ENCODE results near the gene SLC7A8. TPM values are rescaled to one million over a fixed set of nuclear protein-coding genes. Genes with fewer than 3 reads are reported as not detected.

SLC7A8 gene
- total and polyA plus RNA-seq, 7 experiments from 2014 or later = 0.36 to 7.7 (median 2.5) TPM

DNA sequence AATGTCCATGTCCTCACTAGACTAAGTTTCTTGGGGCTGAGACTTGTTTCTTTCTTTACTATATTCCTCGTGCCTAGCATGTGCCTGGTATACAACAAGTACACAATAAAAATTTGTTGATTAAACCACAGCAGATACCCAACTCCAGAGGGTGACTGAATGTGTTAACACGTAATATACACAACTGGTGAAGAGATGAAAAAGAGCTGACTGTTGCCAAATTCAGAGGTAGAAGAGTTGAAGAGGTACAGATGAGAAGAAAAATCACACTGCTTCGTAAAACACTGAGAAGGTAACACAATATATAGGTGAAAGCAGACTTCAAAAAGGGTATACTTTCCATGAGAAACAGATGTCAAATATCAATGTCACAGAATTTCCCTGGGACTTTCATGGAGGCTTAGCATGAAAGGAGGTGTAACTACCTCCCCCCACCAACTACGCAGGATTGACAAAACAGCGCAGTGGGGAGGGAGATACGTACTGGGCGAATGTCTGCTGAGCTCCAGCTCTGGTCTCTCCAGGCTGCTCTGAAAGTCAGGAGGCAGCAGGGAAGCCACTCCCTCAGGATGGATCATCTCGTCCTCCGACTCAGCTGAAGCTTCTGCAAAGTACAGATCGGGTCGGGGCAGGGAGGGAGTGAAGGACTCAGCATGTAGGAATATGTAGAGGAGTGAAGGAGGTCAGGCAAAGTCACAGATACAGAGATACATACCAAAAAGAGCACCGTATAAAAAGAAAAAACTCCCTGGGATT lies 93.8 kb downstream of the SLC7A8 start:
- Mint-ChIP-seq H3K27me3 (no peaks in the 10 kb centered on the region), H3K4me3 (no peak overlapping the region), H3K27ac (peak overlapping the region in 3 of 9 donors; percentile 18 to 57 (median 23)), H3K9me3 (peaks cover 0 to 1% (median 0%) of the 10 kb centered on the region in 11 donors), H3K36me3 (peaks cover 16 to 45% (median 31%) of the 10 kb centered on the region in 5 donors), H3K4me1 (peaks cover 24 to 59% (median 47%) of the 10 kb centered on the region in 7 donors)
- ATAC-seq (no peak), DNase-seq (no peak)
- Histone ChIP-seq H3K27me3 (ENCODE audit: control insufficient read depth in 2 of 2, insufficient read depth in 2 of 2, low read length in 2 of 2) (no peaks in the 10 kb centered on the region), H3K4me3 (ENCODE audit: low read length) (no peak overlapping the region), H3K36me3 (ENCODE audit: control insufficient read depth in 2 of 3, insufficient read depth in 3 of 3, low read length in 3 of 3) (peaks cover 14 to 71% (median 43%) of the 10 kb centered on the region in 3 experiments), H3K27ac (ENCODE audit: low read depth, low read length) (no peak overlapping the region), H3K9me3 (ENCODE audit: control insufficient read depth in 2 of 3, low read length in 3 of 3) (no peaks in the 10 kb centered on the region), H3K4me1 (ENCODE audit: control insufficient read depth in 2 of 2, insufficient read depth in 2 of 2, low read length in 2 of 2) (peaks cover 12 to 14% of the 10 kb centered on the region in 2 donors)
- intact Hi-C loops (cut with micrococcal nuclease) = loop anchor here (10.0 kb wide), 3 partner anchors 465 to 1055 kb away; partner anchors contain the start of genes DCAF11 (in 2 of the 2), NRL (in 2 of the 2), EMC9 (in 1 of the 2) and PSME2 (in 1 of the 2)
- POLR2A ChIA-PET = interaction anchor here (0.6 to 3.6 kb wide), 2 partner anchors 13 to 30 kb away, joined by 3 to 20 read pairs; no protein-coding TSS in a partner anchor
- CTCF ChIA-PET = interaction anchor here (1.2 to 1.8 kb wide), 4 partner anchors 8 to 31 kb away, joined by 3 to 5 read pairs (median 4); no protein-coding TSS in a partner anchor

DNA sequence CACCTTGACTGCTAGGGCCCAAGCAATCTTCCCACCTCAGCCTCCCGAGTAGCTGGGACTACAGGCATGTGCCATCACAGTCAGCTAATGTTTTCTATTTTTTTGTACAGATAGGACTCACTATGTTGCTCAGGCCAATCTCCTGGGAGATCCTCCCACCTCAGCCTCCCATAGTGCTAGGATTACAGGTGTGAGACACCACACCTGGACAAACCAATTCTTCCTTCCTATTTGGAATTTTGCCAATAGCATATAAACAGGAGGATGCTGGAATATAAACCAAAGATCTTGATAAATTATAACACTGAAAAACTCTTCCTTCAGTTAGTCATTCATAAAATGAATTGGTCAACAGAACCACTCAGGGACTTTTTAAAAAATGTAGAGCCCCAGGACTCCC lies 96.9 kb downstream of the SLC7A8 start:
- H3K36me3 ChIP-seq (ENCODE audit: control insufficient read depth in 2 of 3, insufficient read depth in 3 of 3, low read length in 3 of 3) = peaks cover 22 to 90% (median 39%) of the 10 kb centered on the region in 3 experiments
- Mint-ChIP-seq H3K9me3 (peaks cover 0 to 1% (median 0%) of the 10 kb centered on the region in 11 donors), H3K4me3 (no peak overlapping the region), H3K27ac (peak overlapping the region in 4 of 9 donors; percentile 18 to 85 (median 37)), H3K4me1 (peaks cover 11 to 47% (median 43%) of the 10 kb centered on the region in 7 donors), H3K36me3 (peaks cover 12 to 37% (median 27%) of the 10 kb centered on the region in 5 donors), H3K27me3 (no peaks in the 10 kb centered on the region)
- no peaks in the 10 kb centered on the region for H3K27me3 ChIP-seq (ENCODE audit: control insufficient read depth in 2 of 2, insufficient read depth in 2 of 2, low read length in 2 of 2)
- ATAC-seq = no peak
- peak overlapping the region; percentile 2 for H3K27ac ChIP-seq (ENCODE audit: low read depth, low read length)
- intact Hi-C loops (cut with micrococcal nuclease) = loop anchor here in 1 of 2 donors (1.0 kb wide), 1 partner anchor 8 kb away; no protein-coding TSS in a partner anchor
- no peak overlapping the region for H3K4me3 ChIP-seq (ENCODE audit: low read length)
- ChIA-PET CTCF (interaction anchor here (0.8 to 2.9 kb wide), 6 partner anchors 8 to 91 kb away, joined by 3 to 11 read pairs (median 4); partner anchors contain the start of genes ACIN1 and C14orf119), POLR2A (interaction anchor here (0.6 to 2.3 kb wide), 4 partner anchors 8 to 46 kb away, joined by 3 to 14 read pairs (median 4); partner anchors contain the start of genes ACIN1 and C14orf119)
- no peak for DNase-seq
- no peaks in the 10 kb centered on the region for H3K9me3 ChIP-seq (ENCODE audit: control insufficient read depth in 2 of 3, low read length in 3 of 3)
- H3K4me1 ChIP-seq (ENCODE audit: control insufficient read depth in 2 of 2, insufficient read depth in 2 of 2, low read length in 2 of 2) = no peaks in the 10 kb centered on the region

DNA sequence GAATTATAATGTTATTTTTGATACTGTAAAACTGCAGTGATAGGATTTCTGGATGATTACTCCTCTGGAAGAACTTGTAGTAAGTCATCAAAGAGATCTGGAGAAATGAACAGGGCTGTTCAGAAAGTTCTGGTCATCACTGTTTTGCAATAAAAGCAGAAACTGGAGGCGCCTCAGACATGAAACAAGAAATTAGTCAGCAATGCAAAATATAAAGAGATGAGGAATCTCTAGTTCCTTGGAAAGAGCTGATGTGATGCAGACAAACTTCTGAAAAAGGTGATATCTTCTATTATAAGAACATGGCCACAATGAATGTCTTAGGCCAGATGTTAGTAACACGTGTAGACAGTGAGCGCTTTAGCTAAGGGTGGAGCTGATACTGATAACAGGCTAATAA lies 98.0 kb downstream of the SLC7A8 start:
- ChIA-PET POLR2A (interaction anchor here (1.5 to 2.3 kb wide), 2 partner anchors 9 kb away, joined by 4 to 14 read pairs; partner anchors contain the start of genes ACIN1 and C14orf119), CTCF (interaction anchor here (0.8 to 2.9 kb wide), 6 partner anchors 9 to 90 kb away, joined by 3 to 11 read pairs (median 4); partner anchors contain the start of genes ACIN1 and C14orf119)
- H3K4me3 Mint-ChIP-seq = no peak overlapping the region
- ATAC-seq (no peak), DNase-seq (no peak)
- peaks cover 0 to 1% (median 0%) of the 10 kb centered on the region in 11 donors for H3K9me3 Mint-ChIP-seq
- no peaks in the 10 kb centered on the region for H3K27me3 Mint-ChIP-seq
- H3K9me3 ChIP-seq (ENCODE audit: control insufficient read depth in 2 of 3, low read length in 3 of 3) = no peaks in the 10 kb centered on the region
- H3K27ac ChIP-seq (ENCODE audit: low read depth, low read length) = no peak overlapping the region
- intact Hi-C loops (cut with micrococcal nuclease) = no loop called here
- H3K27ac Mint-ChIP-seq = peak overlapping the region in 2 of 9 donors; percentile 8 to 57
- peaks cover 16 to 42% (median 29%) of the 10 kb centered on the region in 5 donors for H3K36me3 Mint-ChIP-seq
- no peaks in the 10 kb centered on the region for H3K27me3 ChIP-seq (ENCODE audit: control insufficient read depth in 2 of 2, insufficient read depth in 2 of 2, low read length in 2 of 2)
- H3K4me1 Mint-ChIP-seq = peaks cover 14 to 48% (median 41%) of the 10 kb centered on the region in 7 donors
- H3K36me3 ChIP-seq (ENCODE audit: control insufficient read depth in 2 of 3, insufficient read depth in 3 of 3, low read length in 3 of 3) = peaks cover 30 to 98% (median 44%) of the 10 kb centered on the region in 3 experiments
- H3K4me3 ChIP-seq (ENCODE audit: low read length) = no peak overlapping the region
- no peaks in the 10 kb centered on the region for H3K4me1 ChIP-seq (ENCODE audit: control insufficient read depth in 2 of 2, insufficient read depth in 2 of 2, low read length in 2 of 2)

DNA sequence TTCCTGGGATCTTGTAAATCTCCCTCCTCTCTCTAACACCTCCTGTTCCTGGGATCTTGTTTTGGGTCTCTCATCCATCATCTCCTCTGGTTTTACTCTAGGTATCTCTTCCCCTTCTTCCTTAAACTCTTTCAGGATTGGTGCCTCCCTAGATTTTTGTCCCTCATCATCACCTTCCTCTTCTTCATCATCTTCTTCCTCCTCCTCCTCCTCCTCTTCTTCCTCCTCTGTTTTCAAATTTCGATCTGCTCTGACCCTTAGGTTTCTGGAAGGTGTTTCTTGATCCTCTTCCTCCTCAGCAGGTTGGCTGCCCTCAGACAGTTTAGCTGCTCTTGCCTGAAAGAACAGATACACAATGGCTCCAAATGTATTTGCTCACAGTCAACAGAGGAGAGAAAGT lies 103.0 kb downstream of the SLC7A8 start:
- Mint-ChIP-seq H3K4me1 (peaks cover 5 to 21% (median 11%) of the 10 kb centered on the region in 7 donors), H3K4me3 (no peak overlapping the region), H3K27ac (peak overlapping the region in 7 of 9 donors; percentile 6 to 78 (median 45)), H3K27me3 (no peaks in the 10 kb centered on the region), H3K9me3 (no peaks in the 10 kb centered on the region), H3K36me3 (peaks cover 13 to 40% (median 20%) of the 10 kb centered on the region in 5 donors)
- DNase-seq (no peak), ATAC-seq (no peak)
- ChIA-PET POLR2A (interaction anchor here (0.7 to 3.9 kb wide), 4 partner anchors 9 to 88 kb away, joined by 3 to 19 read pairs (median 8); partner anchors contain the start of genes ACIN1 and C14orf119), CTCF (interaction anchor here (0.6 to 1.2 kb wide), 2 partner anchors 40 to 50 kb away, joined by 4 read pairs; no protein-coding TSS in a partner anchor)
- no peak overlapping the region for H3K4me3 ChIP-seq (ENCODE audit: low read length)
- peaks cover 49 to 99% (median 51%) of the 10 kb centered on the region in 3 experiments for H3K36me3 ChIP-seq (ENCODE audit: control insufficient read depth in 2 of 3, insufficient read depth in 3 of 3, low read length in 3 of 3)
- intact Hi-C loops (cut with micrococcal nuclease) = no loop called here
- no peaks in the 10 kb centered on the region for H3K4me1 ChIP-seq (ENCODE audit: control insufficient read depth in 2 of 2, insufficient read depth in 2 of 2, low read length in 2 of 2)
- H3K27ac ChIP-seq (ENCODE audit: low read depth, low read length) = no peak overlapping the region
- no peaks in the 10 kb centered on the region for H3K27me3 ChIP-seq (ENCODE audit: control insufficient read depth in 2 of 2, insufficient read depth in 2 of 2, low read length in 2 of 2)
- no peaks in the 10 kb centered on the region for H3K9me3 ChIP-seq (ENCODE audit: control insufficient read depth in 2 of 3, low read length in 3 of 3)

DNA sequence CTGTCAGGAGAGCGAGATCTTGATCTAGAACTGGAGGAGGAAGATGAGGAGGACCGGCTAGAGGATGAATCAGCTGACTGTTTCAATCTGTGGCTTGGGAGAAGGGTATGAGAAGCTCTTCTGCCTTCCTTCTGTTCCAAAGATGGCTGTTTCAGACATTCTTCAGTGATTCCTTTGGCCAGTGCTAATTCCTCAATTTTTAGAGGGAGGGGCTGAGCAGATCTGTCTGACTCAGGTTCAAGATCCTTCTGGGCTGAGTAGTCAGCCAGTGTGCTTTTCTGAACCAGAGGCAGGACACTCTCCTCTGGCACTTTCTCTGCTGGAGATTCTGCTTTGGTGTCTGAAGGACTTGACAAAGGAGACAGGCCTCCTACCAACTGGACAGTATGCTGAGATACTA lies 103.7 kb downstream of the SLC7A8 start:
- no peaks in the 10 kb centered on the region for H3K27me3 Mint-ChIP-seq
- no peak for DNase-seq
- H3K4me3 ChIP-seq (ENCODE audit: low read length) = no peak overlapping the region
- peak overlapping the region in 6 of 9 donors; percentile 17 to 88 (median 66) for H3K27ac Mint-ChIP-seq
- ATAC-seq = no peak
- no peaks in the 10 kb centered on the region for H3K4me1 ChIP-seq (ENCODE audit: control insufficient read depth in 2 of 2, insufficient read depth in 2 of 2, low read length in 2 of 2)
- peaks cover 5 to 20% (median 8%) of the 10 kb centered on the region in 7 donors for H3K4me1 Mint-ChIP-seq
- H3K4me3 Mint-ChIP-seq = no peak overlapping the region
- peaks cover 13 to 38% (median 19%) of the 10 kb centered on the region in 5 donors for H3K36me3 Mint-ChIP-seq
- no peak overlapping the region for H3K27ac ChIP-seq (ENCODE audit: low read depth, low read length)
- H3K9me3 ChIP-seq (ENCODE audit: control insufficient read depth in 2 of 3, low read length in 3 of 3) = no peaks in the 10 kb centered on the region
- intact Hi-C loops (cut with micrococcal nuclease) = no loop called here
- ChIA-PET POLR2A (interaction anchor here (3.9 kb wide), 1 partner anchor 15 kb away, joined by 19 read pairs; the partner anchor contains the start of genes ACIN1 and C14orf119), CTCF (interaction anchor here (0.7 kb wide), 1 partner anchor 37 kb away, joined by 3 read pairs; no protein-coding TSS in a partner anchor)
- H3K9me3 Mint-ChIP-seq = no peaks in the 10 kb centered on the region
- H3K27me3 ChIP-seq (ENCODE audit: control insufficient read depth in 2 of 2, insufficient read depth in 2 of 2, low read length in 2 of 2) = no peaks in the 10 kb centered on the region
- peaks cover 51 to 99% (median 53%) of the 10 kb centered on the region in 3 experiments for H3K36me3 ChIP-seq (ENCODE audit: control insufficient read depth in 2 of 3, insufficient read depth in 3 of 3, low read length in 3 of 3)

DNA sequence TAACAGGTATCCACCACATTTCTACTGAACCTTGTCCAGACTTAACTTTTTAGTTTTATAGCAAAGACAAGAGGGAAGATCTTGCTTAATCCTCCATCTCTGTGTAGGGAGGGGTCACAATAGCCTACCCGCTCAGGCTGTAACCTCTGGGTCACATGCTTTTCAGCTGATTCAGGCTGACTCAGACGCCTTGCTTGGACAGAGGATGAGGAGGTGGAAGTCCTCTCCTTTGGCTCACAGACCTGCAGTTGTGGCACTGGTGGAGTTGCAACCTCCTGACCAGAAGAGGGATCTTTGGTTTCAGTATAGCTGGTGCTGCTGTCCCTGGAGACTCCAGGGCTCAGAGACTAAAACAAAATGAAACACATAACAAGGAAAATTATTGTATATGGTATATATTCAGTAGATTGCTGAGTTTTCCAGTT lies 104.8 kb downstream of the SLC7A8 start:
- intact Hi-C loops (cut with micrococcal nuclease) = no loop called here
- peak; percentile 92 for ATAC-seq

More for the DNA sequence above, 104.8 kb downstream of the SLC7A8 start:
- no peak overlapping the region for H3K4me3 ChIP-seq (ENCODE audit: low read length)
- peaks cover 51 to 98% (median 55%) of the 10 kb centered on the region in 3 experiments for H3K36me3 ChIP-seq (ENCODE audit: control insufficient read depth in 2 of 3, insufficient read depth in 3 of 3, low read length in 3 of 3)
- POLR2A ChIA-PET = interaction anchor here (1.0 to 4.1 kb wide), 3 partner anchors 13 to 84 kb away, joined by 3 to 25 read pairs (median 20); partner anchors contain the start of genes ACIN1 and C14orf119
- Mint-ChIP-seq H3K4me3 (no peak overlapping the region), H3K27ac (peak overlapping the region in 4 of 9 donors; percentile 17 to 75 (median 64)), H3K9me3 (no peaks in the 10 kb centered on the region), H3K36me3 (peaks cover 13 to 35% (median 21%) of the 10 kb centered on the region in 5 donors), H3K27me3 (no peaks in the 10 kb centered on the region), H3K4me1 (peaks cover 3 to 20% (median 5%) of the 10 kb centered on the region in 7 donors)
- no peak overlapping the region for H3K27ac ChIP-seq (ENCODE audit: low read depth, low read length)
- H3K4me1 ChIP-seq (ENCODE audit: control insufficient read depth in 2 of 2, insufficient read depth in 2 of 2, low read length in 2 of 2) = no peaks in the 10 kb centered on the region
- CTCF ChIA-PET = interaction anchor here (0.6 to 3.0 kb wide), 4 partner anchors 10 to 302 kb away, joined by 3 to 32 read pairs (median 14); partner anchors contain the start of gene SLC7A8
- no peaks in the 10 kb centered on the region for H3K27me3 ChIP-seq (ENCODE audit: control insufficient read depth in 2 of 2, insufficient read depth in 2 of 2, low read length in 2 of 2)
- H3K9me3 ChIP-seq (ENCODE audit: control insufficient read depth in 2 of 3, low read length in 3 of 3) = no peaks in the 10 kb centered on the region
- DNase-seq = no peak
